ENCODE measurements around the gene ABCB8.

- TF ChIP-seq CTCF (IDR thresholded peaks at IDR 0.05): no peak
- no peak for TF ChIP-seq POLR2A (IDR thresholded peaks at IDR 0.05)
Observed at GRCh38 chr7:151083071-151083823, 55.0 kb downstream of the ABCB8 start, which contains the start of gene TMUB1.
